NCI-H2029 (cell line): ENCODE data around the gene LZTS3.
"Not testable (repeated sequence)": the region's sequence is repeated elsewhere in the genome, so short reads cannot be mapped to it uniquely, and the experiment has no call there.

Experiments
- DNase-seq: peaks from one replicate; lab custom pipeline; 2025; lab: John Stamatoyannopoulos, UW

The LZTS3 gene

DNA sequence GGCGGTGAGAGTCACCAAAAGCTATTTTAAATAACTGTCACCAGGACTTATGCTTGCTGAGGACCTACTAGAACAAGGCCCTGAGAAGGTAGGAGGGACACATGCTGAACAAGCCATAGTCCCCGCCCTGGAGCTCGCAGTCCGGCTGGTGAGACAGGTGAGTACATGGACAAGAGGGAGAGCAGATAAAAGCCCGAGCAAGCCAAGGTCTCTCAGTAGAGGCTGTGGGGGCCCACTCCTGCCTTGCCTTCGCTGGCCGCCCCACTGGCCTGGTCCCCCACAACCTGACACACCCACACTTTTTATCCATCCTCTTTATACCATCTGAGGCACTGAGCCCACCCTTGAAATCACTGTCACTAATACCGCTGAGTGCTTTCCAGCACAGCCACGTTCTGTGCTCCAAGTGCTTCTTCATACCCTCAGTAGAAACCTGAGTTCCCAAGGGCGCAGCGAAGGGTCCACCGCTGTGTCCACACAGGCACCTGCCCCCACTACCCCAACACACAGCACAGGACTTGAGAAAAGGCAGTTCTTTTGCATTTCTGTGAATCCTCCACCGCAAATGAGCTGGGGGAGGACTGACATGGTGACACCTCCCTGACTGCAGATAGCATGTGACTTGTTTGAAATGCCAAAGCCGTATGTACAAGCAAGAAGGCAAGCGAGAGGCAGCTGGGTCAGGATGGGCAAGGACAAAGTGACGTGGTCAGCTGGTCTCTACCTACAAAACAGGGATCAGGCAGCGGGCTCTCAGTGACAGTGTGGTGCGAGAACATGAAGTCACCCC, 19.1 kb upstream of the LZTS3 start:
- no peak for DNase-seq

DNA sequence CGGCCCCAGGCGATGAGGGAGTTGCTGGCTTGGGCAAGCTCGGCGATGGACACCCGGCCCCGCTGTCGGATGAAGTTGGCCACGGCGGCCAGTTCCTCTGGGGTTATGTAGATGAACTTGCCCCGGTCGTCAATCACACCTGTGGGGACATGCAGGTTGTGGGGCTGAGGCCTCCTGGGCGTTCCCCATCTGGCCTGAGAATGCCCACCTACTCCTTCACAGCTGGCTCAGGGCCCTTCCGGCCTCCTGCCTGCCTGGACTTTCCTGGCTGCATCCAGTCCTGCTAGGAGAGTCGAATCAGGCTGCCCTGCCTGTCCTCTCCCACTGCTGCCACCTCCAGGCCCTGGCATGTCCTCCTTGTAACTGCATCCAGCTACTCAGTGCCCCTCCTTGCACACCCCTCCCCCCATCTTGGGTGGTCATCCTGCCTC, 17.3 kb upstream of the LZTS3 start:
- no peak for DNase-seq

DNA sequence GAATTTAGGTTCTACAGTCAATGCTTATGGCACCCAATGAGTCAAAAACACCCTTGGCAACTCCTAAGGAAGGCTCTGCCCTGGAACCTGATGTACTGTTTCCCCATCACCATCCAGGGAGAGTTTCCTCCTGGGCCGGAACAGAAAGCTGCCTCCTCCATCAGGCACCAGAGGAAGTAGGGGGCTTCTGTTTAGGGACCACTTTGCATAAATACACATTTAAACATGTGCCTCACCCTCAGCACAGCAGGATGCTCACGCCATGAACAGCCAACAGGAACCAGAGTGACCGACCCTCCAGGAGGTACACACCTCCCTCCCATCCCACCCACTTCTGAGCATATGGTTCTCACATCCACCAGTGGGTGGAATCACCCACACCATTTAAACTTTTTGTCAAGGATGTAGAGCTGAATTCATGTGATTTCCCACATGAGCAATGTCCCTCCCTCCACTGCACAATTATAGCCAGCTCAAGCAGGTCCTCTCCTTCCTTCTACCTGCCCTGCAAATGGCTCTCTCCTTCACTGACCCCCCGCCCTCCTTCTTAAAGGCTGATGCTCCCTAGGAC, 16.3 kb upstream of the LZTS3 start:
- no peak for DNase-seq

DNA sequence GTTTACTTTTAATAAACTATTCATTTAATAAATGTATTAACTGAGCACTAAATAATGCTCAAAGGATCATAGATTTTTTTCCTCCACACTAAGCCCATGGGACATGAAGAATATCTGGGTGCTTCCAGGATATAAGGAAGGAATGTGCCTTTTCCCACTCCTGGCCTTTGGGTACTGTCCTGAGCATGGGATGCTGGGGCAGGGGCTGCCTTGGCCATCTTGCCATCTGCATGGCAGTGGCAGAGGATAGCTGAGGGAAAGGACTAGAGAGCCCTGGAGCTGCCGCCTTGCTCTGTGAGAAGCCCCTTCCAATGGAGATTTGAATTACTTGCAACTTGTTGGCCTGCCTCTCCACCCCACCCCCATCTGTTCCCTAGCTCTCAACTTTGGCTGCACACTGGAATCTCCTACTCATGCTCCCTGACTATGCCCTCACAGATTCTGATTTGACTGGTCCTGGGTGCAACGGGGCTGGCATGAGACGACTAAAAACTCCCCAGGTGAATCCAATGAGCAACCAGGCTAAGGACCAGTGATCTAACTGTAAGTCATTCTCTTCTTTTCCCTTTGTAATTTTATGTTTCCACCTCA, 15.6 kb upstream of the LZTS3 start:
- no peak for DNase-seq

DNA sequence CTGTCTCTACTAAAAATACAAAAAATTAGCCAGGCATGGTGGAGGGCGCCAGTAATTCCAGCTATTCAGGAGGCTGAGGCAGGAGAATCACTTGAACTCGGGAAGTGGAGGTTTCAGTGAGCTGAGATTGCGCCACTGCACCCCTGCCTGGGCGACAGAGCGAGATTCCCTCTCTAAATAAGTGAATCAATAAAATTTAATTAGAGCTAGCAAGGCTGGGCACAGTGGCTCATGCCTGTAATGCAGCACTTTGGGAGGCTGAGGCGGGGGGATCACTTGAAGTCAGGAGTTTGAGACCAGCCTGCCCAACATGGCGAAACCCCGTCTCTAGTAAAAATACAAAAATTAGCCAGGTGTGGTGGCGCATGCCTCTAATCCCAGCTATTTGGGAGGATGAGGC, 14.5 kb upstream of the LZTS3 start:
- not testable (repeated sequence) for DNase-seq

DNA sequence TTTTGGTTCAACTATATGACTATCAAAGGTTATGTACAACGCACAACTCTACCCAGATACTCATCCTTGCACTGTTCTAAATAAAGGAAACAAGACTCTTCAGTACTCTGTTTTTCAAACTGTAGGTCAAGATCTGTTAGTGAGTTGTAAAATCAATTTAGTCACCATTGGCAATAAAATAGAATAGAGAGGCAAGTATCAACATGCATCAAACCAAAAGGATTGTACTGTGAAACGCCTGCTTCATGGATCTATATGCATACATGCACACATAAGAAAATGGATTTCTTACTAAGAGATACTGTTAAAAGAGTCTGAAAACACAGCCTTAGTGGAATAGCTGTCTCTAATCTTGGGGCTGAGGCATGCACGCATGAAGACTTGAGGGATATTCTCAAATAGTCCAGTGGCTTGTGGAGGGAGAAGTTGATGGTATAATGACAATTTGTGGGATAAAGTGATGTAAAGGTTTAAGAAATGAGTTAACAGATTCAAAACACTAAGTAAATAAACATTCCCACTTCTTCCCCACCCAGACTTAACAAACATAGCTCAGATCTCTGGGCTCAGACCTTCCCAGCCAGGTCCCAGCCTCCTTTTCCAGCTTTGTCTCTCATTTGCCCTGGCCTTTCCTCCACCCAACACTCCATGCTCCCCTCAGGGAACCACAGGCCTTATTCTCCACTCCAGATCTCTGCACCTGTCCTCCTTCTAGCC, 10.7 kb upstream of the LZTS3 start:
- DNase-seq = no peak

DNA sequence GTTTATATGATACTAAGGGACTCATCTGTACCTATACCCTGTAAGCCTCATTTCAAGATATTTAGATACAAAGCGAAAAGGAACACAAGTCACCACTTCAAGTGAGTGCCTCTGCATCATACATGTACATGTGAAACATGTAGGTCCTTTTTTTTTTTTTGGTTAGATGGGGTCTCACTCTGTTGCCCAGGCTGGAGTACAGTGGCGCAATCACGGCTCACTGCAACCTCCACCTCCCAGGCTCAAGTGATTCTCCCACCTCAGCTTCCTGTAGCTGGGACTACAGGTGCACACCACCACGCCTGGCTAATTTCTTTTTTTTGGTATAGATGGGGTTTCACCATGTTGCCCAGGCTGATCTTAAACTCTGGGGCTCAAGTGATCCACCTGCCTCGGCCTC, 9.1 kb upstream of the LZTS3 start:
- DNase-seq = not testable (repeated sequence)

DNA sequence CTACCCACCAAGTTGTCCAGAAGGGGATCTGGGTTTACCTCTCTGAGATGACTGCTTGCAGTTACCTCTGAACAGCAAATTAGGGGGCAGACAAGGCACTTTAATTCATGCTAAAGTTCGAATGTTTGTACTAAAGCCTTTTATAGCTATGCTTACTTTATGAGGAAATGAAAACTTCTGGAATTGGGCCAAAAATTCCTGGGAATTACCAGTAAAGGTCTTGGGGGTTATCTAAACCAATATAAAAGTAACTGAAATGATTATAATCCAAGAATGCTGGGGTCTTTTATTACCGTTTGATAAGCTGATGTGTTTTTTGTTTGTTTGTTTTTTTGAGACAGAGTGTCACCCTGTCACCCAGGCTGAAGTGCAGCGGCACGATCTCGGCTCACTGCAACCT, 7.9 kb upstream of the LZTS3 start:
- peak; percentile 43 for DNase-seq

DNA sequence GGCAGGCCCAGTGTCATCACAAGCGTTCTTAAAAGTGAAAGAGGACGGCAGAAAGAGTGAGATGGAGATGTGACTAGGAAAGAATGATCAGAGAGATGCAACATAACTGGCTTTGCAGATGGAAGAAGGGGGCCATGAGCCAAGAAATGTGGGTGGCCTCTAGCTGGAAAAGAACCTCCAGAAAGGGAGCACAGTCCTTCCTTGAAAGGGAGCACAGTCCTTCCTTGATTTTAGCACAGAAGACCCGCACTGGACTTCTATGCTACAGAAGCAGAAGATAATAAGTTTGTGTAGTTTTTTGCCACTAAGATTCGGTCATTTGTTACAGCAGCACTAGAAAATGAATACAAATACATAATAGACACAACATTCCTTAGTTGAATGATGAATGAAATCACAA, 7.0 kb upstream of the LZTS3 start:
- DNase-seq = no peak

DNA sequence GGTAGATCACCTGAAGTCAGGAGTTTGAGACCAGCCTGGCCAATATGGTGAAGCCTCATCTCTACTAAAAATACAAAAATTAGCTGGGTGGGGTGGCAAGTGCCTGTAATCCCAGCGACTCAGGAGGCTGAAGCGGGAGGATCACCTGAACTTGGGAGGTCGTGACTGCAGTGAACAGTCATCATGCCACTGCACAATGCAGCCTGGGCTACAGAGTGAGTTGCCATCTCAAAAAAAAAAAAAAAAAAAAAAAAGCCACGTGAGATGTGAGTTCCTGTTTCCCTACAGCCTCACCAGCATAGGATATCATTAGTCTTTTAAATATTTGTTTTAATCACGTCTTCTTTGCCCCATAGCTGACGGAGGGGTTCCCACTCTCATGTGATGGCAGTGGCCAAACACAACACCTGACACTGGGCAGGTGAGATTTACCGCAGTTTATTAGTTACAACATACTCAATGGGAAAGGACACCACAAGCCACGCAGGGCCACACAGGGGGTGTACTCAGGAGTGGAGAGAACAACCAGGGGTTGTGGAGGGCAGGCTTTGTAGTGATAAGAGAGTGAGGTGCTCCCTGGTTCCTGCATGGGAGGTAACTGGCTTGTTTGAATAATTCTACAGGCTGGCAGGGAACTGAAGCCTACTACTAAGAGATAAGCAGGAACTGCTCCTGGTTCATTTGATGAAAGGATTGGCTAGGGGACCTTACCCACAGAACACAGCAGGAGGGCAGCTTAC, 4.6 kb upstream of the LZTS3 start:
- no peak for DNase-seq

DNA sequence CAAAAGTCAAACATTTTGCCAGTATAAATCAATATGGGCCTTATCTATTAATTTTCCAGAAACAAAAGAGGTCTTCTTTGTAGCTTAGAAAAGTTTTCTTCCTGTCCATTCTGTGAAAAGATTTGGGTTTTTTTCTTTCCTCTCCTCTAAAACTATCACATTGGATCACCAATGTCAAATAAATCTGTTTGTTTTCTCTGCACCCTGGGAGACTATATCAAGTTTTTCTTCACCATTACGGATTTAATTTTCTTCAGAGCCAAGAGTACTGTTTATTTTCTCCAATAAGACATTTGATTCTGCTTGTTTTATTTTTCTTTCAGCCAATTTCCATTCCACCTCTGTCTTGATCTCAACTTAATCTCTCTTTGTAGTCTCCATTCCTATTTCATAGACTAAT, 1.9 kb upstream of the LZTS3 start:
- no peak for DNase-seq

DNA sequence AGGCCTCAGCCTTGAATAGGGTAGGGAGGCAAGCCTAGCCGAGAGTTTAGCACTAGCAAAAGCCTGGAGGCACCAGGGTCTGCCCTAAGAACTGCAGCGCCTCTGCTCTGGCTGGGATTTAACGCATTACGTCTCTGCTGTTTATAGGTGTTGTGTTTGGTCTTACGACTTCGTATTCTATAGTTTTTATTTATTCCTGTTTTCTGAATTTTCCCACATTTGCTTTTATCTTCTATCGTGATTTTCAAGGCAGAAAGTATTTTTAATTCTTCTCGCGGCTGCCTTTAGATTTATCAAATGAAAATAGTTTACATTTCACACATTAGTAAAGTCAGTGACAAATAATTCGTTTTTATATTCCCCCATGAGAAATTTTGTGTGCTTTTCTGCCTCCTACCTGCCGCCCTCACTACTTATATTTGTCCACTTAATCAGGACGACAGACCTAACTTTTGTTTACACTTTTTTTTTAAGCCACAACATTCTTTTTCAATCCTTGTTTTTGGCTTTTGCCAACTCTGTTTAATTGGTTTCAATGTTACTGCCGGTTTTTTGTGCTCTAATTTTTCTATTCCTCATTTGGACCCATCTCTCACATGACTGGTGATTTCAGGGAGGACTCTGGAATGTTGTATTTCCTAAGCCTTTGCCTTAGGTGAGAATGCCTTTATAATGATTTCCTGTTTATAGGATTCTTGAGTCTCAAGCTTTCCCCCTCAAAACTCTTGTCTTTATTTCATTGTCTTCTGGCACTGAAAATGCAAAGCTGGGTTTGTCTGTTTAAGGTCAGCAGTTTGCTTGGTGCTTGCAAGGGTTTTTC, 1.3 kb upstream of the LZTS3 start:
- no peak for DNase-seq

DNA sequence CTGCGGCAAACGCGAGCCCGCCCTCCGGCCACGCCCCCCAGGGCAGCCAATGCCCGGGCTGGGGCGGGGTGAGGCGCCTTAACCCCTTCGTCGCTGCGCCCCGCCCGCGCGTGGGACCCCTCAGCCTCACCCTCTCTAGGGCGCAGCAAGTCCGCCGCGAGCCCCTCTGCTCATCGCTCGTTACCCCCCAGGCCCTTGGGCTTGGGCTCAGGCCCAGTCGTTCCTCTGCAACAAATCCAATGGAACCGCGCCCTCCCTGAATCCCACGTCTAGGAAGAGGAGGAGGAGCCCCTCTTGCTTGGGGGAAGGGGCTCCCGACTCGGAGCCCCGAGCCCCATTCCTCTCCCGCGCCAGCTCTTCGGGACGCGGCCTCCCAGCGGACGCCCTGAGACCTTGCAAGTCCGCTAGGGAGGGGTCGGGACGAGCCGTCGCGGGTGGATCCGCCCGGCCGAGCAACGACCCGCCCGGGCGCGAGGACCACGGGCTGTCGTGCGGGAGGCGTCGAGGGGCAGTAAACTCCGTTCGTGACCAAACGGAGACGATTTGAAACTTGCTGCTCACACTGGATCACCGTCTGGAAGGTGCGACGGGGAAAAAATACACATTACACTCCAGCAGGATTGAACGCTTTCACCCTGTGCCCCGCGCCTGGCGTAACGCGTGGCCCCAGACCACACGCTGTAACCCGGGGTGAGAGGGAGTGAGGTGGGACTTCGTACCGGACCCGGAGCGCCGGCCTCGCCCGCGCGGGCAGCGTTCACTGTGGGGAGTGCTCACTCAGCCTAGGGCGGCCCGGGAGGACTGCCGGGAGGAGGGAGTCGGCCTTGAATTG, 477 bp upstream of the LZTS3 start:
- no peak for DNase-seq

DNA sequence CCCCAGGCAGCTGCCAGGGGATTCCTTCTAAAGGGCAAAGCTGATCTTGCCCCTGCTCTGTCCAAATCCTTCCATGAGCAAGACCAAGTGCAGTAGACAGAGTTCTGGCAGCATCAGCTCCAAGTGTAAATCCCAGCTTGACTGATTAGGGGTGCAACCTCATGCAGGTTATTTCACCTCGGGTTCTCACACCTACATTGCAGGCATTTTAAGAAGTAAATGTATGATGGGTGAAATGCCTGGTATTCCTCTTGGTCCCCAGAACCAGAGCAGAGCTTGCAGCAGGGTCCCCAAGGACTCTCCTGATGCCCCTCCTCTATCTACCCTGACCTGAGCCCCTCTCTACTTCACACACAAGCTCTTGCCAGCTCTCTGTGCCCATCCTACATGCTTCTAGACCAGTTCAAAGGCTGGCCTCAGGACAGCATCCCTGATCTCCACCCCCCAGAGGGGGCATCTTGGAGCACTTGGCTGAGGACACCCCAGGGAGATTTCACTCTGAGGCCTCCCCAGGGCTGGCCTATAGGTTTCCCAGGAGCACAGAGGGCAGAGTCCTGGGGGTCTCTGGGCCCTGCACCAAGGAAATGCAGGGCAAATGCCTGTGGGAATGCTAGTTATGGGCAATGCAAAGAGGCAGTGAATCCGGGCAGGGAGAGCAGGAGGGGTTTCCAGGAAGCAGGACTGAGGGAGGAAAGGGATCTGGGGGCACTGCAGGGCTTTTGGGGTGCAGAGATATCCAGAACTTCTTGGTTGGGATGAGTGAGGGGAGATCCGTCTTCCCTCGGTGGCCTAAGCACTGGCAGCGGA, 1.0 kb downstream of the LZTS3 start:
- DNase-seq = no peak

DNA sequence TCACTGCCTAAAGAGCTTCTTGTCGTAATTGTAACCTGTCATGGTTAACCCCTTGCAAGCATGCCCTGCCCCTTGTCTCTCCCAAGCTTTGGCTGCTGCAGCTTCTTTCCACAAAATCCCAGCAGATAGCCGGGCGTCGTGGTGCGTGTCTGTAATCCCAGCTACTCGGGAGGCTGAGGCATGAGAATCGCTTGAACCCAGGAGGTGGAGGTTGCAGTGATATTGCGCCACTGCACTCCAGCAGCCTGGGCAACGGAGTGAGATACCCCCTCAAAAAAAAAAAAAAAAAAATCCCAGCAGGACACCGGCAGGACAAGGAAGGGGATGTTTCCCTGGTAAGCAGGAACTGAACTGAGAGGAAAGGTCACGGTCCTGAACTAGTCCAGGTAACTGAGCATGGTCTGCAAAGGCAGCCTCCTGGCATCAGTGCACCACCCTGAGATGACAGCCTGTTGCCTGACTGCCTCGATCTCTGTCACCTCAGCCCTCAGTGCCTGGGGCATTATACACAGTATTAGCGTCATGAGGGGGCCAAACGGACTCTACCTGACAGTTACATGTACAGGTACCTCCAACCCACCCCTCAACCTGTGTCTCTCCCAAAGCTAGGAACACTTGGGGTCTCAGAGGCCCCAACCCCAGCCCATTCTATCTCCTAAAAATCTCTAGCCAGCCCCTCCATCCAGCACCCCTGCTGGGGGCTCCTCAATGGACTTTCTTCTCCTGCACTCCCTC, 1.8 kb downstream of the LZTS3 start:
- DNase-seq = no peak

DNA sequence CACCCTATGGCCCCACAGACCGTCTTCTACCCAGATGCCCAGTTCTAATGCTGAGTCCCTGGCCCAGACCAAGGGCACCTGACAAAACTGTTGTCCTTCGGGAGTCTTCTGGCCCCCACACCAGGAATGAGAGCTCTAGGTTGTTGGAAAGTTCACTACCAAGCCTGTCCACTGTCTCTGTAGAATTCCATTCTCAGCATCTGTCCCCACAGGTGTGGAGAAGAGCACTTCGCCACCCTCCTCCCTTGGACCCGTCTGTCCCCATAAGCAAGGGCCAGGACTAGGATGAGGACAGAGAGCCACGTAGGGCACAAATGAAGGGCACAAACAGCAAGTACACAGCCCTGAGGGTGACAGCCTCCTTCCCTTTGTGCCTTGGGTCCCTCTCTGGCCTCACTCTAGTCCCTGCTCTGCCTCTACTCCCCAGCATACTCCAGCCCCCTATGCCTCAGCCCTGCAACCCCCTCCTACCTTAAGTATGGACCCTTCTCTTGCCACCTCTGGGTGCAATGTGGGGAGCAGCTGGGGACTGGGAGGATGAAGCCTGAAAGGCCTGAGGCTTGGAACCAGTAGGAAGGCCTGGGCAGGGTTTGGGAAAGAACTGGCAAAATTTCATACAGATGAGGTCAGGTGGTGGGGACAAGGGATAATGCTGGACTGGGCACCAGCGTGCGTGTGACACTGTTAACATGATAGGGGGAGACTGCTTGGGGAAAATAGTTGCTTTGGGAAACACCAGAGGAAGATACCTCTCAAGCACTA, 4.3 kb downstream of the LZTS3 start:
- DNase-seq = no peak

DNA sequence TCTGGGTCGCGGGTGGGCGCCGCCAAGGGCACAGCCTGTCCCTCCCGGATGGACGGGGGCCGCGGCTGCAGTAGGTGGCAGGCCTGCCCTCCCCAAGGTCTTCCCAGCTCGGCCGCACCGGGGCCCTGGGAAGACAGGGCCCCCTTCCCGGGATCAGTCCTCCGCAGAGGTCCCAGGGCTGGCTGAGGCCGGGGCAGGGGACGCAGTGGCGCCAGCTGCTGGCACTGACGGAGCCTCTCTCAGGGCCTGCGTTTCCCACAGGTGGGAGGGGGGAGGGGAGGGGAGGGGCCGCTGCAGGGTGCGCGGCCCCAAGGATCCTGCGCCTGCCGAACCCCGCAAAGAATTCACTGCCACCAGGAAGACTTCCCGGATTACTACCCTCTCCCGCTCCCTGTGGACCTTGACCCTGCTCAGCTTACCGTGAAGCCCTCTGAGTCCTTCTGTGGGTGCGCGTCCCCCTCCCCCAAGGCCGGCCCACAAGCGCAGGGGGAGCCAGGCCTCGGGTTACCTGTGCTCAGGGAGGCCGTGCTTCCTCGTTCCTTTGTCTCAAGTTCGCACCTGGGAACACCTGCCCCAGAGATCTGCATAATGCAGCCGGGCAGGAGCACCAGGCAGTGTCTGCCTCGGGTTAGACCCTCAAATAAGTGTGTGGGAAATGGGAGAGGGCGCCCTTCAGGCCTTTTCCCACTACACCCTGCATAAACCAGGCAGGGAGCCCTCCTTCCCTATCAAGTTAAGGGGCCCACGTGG, 5.1 kb downstream of the LZTS3 start:
- DNase-seq = peak; percentile 91
